IPS-20b (cell line): ENCODE results near the gene LSM10.

Source experiments
- H3K27ac ChIP-seq: one replicate; pipeline ENCODE4 v1.5.1; 2013; ENCODE audit warnings: low read length
- H3K27me3 ChIP-seq: 2 replicates; pipeline ENCODE4 v1.6.1; 2013; ENCODE audit warnings: mild to moderate bottlenecking, low read length, inconsistent platforms; ENCODE audit not compliant: insufficient read depth
- H3K36me3 ChIP-seq: 2 replicates; pipeline ENCODE4 v1.6.1; 2013; ENCODE audit warnings: low read depth, mild to moderate bottlenecking, inconsistent platforms, low read length, moderate library complexity; ENCODE audit not compliant: insufficient read depth
- H3K4me1 ChIP-seq: 2 replicates; pipeline ENCODE4 v1.6.1; 2013; ENCODE audit warnings: mild to moderate bottlenecking, control low read depth, inconsistent platforms, low read length, moderate library complexity; ENCODE audit not compliant: insufficient read depth
- H3K4me3 ChIP-seq: 2 replicates; pipeline ENCODE4 v1.5.1; 2013; ENCODE audit warnings: mild to moderate bottlenecking, low read length, inconsistent platforms
- H3K9ac ChIP-seq: 2 replicates; pipeline ENCODE4 v1.6.1; 2013; ENCODE audit warnings: low read depth, mild to moderate bottlenecking, inconsistent platforms, low read length, moderate library complexity
- H3K9me3 ChIP-seq: 2 replicates; pipeline ENCODE4 v1.6.1; 2013; ENCODE audit warnings: mild to moderate bottlenecking, low read depth, low read length, inconsistent platforms; ENCODE audit not compliant: insufficient read depth

Gene LSM10

GRCh38 chr1:36390411-36390810, 7.3 kb downstream of the LSM10 start:
- peaks cover 14% of the 10 kb centered on the region for H3K4me1 ChIP-seq
- no peak overlapping the region for H3K9ac ChIP-seq
- H3K27ac ChIP-seq: no peak overlapping the region
- H3K9me3 ChIP-seq: no peaks in the 10 kb centered on the region
- peaks cover 40% of the 10 kb centered on the region for H3K36me3 ChIP-seq
- H3K4me3 ChIP-seq: no peak overlapping the region
- no peaks in the 10 kb centered on the region for H3K27me3 ChIP-seq

GRCh38 chr1:36389999-36390398, 7.7 kb downstream of the LSM10 start:
- Histone ChIP-seq H3K27me3 (no peaks in the 10 kb centered on the region), H3K9ac (no peak overlapping the region), H3K9me3 (no peaks in the 10 kb centered on the region), H3K4me1 (peaks cover 14% of the 10 kb centered on the region), H3K27ac (no peak overlapping the region), H3K4me3 (no peak overlapping the region), H3K36me3 (peaks cover 40% of the 10 kb centered on the region)

DNA sequence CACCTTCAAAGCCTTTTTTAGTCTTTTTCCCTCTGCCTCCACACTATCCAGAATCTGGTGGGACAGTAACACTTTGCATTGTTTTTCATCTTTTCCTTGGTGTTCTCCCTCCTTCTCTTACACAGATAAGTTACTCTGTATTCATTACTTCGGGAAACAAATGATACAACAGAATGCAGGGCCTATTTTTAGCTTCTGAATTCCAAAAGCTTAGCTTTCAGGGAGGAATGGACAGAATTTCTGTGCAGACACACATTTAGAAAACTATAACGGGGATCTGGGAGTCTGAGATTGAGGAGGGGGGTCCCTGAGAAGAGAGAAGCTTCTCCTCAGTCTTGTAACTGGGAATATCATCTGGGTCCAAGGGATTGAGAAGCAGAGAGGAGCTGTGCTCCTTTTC, 8.4 kb downstream of the LSM10 start:
- Histone ChIP-seq H3K9ac (no peak overlapping the region), H3K36me3 (peaks cover 40% of the 10 kb centered on the region), H3K4me3 (no peak overlapping the region), H3K27me3 (no peaks in the 10 kb centered on the region), H3K27ac (no peak overlapping the region), H3K9me3 (no peaks in the 10 kb centered on the region), H3K4me1 (peaks cover 17% of the 10 kb centered on the region)

- peaks cover 17% of the 10 kb centered on the region for H3K4me1 ChIP-seq
These were observed 10.4 kb downstream of the LSM10 start for GRCh38 chr1:36387141-36387949.

DNA sequence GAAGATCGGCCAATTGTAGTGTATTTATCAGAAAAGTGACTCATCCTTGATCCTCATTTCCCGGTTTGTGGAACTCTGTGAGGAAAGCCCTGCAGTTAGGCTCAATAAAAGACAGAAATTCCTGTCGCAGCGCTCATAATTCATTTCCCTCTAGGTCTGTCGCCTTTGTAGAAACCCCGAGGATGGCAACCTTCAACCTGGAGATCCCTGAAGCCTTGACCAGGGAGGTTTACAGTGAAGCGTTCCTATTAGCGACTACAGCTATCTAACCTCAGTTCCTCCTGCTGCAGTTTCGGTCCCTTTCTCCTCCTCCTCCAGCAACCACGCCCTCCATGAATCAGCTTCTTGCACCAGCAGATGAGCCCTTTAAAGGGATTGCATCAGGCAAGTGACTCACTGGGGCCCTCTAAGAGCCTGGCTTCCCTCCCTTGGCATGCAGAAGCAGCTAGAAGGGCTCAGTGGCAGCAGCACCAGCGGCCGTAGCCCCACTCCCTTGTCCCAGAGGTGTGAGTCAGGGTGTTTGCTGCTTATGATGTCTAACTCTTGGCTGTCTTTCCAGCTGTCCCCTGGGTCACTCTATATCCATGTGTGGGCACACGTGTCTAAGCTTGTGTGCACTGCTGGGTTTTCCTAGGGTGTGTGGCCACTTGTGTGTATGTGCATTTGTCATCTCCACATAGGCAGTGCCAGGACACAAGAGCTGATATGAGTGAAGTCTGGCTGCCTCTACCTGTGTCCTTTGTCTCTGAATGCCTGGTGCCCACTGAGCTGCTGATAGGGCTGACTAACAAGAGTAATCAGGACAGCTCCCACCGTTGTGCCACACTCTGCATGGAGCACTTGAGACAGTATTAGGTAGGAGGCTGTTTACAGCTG, 11.2 kb downstream of the LSM10 start:
- Histone ChIP-seq H3K9me3 (no peaks in the 10 kb centered on the region), H3K4me1 (peaks cover 17% of the 10 kb centered on the region), H3K36me3 (peaks cover 12% of the 10 kb centered on the region), H3K9ac (peak overlapping the region; percentile 97), H3K27ac (peak overlapping the region; percentile 91), H3K27me3 (no peaks in the 10 kb centered on the region), H3K4me3 (peak overlapping the region; percentile 84)

More at GRCh38 chr1:36387141-36387949, 10.4 kb downstream of the LSM10 start:
- no peaks in the 10 kb centered on the region for H3K9me3 ChIP-seq
- peaks cover 21% of the 10 kb centered on the region for H3K36me3 ChIP-seq
- H3K27ac ChIP-seq: peak overlapping the region; percentile 91
- H3K27me3 ChIP-seq: no peaks in the 10 kb centered on the region
- H3K9ac ChIP-seq: peak overlapping the region; percentile 97
- peak overlapping the region; percentile 84; the same call in 1 of the 2 replicates for H3K4me3 ChIP-seq

DNA sequence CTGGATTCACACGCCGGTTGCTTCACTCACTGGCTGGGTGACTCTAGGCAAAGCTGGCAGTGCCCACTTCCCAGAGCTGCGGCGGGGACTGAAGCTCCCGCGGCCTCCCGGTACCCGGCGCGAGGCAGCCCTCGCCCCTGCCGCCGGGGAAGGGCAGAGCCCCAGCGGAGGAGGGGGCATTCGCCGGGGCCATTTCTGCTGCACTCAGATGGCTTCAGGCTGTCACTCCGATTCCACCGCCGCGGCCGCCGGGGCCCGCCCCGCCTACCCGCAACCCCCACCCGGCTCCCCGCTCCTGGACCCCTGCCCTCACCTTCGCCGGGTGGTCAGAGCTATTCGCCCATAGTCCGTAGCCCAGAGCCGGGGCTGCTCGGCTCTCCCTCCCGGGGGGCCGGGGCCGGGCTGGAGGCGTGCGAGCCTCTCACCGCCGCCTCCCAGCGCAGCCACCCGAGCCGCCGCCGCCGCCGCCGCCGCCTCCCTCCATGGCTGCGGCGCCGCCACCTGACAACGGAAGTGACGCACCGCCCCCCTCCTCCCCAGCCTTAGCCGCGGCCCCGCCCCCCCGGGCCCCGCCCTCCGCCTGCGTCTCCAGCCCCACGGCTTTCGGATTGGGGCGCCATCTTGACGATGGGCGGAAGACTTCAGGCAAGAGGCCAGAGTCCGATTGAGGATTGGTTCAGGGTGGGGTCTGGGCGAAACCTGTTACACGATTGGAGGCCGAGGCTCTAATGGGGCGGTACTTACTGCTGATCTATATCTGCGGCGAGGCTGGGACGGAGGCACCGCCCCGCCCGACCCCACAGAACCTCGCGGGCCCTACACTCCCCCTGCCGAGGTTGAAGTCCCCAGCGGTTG, 12.1 kb downstream of the LSM10 start, which contains the start of gene STK40:
Gene STK40 (minus strand): TSS at position 515 of the 855 bp plus-strand sequence. CDS start 24,592 bp downstream, outside the sequence.
- H3K9me3 ChIP-seq: no peaks in the 10 kb centered on the region
- peak within 1 kb of the TSS; percentile 91 for H3K27ac ChIP-seq
- peaks cover 3% of the 10 kb centered on the region; the same call in 1 of the 2 replicates for H3K36me3 ChIP-seq
- H3K4me3 ChIP-seq: peak within 1 kb of the TSS; percentile 96
- no peaks in the 10 kb centered on the region for H3K27me3 ChIP-seq
- peak within 1 kb of the TSS; percentile 97 for H3K9ac ChIP-seq
- peaks cover 17% of the 10 kb centered on the region for H3K4me1 ChIP-seq

- Histone ChIP-seq H3K4me1 (peaks cover 17% of the 10 kb centered on the region), H3K36me3 (no peaks in the 10 kb centered on the region), H3K27me3 (no peaks in the 10 kb centered on the region), H3K4me3 (peak overlapping the region; percentile 96), H3K27ac (no peak overlapping the region), H3K9me3 (no peaks in the 10 kb centered on the region), H3K9ac (peak overlapping the region; percentile 79; the same call in 1 of the 2 replicates)
These were observed 12.9 kb downstream of the LSM10 start for GRCh38 chr1:36384542-36385409.

GRCh38 chr1:36383240-36383639, 14.5 kb downstream of the LSM10 start:
- Histone ChIP-seq H3K36me3 (0 out of 2 replicates have a peak, but pooled peaks cover 4% of the 10 kb centered on the region), H3K27me3 (no peaks in the 10 kb centered on the region), H3K4me1 (peaks cover 17% of the 10 kb centered on the region), H3K9me3 (no peaks in the 10 kb centered on the region), H3K9ac (no peak overlapping the region), H3K27ac (no peak overlapping the region), H3K4me3 (no peak overlapping the region)

DNA sequence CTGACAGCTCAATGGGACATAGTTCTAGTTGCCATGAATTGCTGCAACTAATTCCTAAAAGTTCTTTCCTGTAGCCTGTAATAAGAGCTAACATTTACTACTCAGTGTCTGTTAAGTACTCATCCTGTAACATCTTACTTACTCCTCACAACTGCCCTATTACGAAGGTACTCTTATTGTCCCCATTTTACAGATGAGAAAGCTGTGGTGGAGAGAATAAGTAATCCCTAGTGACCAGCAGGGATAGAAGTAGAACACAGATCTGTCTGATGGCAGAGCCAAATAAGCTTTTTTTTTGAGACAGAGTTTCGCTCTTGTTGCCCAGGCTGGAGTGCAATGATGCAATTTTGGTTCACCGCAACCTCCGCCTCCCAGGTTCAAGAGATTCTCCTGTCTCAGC, 15.0 kb downstream of the LSM10 start:
- H3K9ac ChIP-seq: no peak overlapping the region
- H3K27me3 ChIP-seq: no peaks in the 10 kb centered on the region
- no peak overlapping the region for H3K27ac ChIP-seq
- H3K9me3 ChIP-seq: no peaks in the 10 kb centered on the region
- peaks cover 13% of the 10 kb centered on the region for H3K4me1 ChIP-seq
- H3K36me3 ChIP-seq: 0 out of 2 replicates have a peak, but pooled peaks cover 4% of the 10 kb centered on the region
- no peak overlapping the region for H3K4me3 ChIP-seq

DNA sequence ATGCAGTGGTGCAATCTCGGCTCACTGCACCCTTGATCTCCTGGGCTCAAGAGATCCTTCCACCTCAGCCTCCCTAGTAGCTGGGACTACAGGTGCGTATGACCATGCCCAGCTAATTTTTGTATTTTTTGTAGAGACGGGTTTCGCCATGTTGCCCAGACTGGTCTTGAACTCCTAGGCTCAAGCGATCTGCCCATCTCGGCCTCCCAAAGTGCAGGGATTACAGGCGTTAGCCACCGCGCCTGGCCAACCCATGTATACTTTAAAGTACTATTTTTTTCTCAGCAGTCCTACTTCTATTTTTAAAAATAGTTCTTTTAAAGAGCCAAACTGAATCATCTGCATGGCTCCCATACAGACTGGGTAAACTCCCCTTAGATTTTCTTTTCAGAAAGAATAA, 15.5 kb downstream of the LSM10 start:
- no peak overlapping the region for H3K9ac ChIP-seq
- H3K9me3 ChIP-seq: no peaks in the 10 kb centered on the region
- peaks cover 9% of the 10 kb centered on the region for H3K4me1 ChIP-seq
- H3K27me3 ChIP-seq: no peaks in the 10 kb centered on the region
- H3K27ac ChIP-seq: no peak overlapping the region
- H3K36me3 ChIP-seq: 0 out of 2 replicates have a peak, but pooled peaks cover 4% of the 10 kb centered on the region
- no peak overlapping the region for H3K4me3 ChIP-seq
